ENCODE data around the gene TP73. TPM values are rescaled to one million over a fixed set of nuclear protein-coding genes. Genes with fewer than 3 reads are reported as not detected.

Gene TP73
- polyA plus RNA-seq, 12 donors = 0.56 to 9.4 (median 1.3) TPM; not detected in 2

DNA sequence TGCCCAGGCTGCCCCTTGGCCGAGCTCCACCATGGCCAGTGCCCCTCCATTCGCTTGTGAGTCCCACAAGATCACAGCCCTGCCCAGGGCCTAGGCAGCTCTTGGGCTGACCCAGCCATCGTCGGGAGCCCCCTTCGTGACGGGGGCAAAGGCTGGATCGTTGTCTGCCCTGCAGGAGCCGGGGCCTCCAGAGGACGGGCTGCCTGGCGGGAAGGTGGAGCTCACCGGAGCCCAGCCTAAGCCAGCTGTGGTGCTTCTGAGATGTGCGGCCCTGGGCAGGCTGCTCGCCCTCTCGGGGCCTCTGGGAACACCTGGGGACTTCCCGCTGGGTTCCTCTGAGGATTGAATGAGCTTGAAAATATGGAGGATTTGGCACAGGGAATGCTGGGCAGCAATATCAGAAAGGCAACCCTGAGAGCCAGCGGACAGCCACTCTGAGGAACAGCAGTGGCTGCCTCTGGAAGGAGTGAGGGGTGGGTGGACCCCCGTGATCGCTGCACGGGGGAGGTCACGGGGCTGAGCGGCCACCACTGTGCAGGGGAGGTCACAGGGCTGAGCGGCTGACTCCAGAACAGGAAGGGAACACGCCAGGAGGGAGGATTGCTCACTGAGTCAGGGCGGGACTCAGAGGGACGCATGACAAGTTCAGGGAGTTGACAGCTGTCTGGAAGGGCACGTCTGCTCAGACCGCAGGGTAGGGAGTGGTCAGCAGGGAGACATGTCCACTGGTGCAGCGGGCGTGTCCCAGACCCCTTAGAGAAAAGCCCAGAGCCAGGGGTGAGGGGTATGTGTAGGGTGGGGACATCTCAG lies 19.3 kb downstream of the TP73 start:
- no peak for DNase-seq

DNA sequence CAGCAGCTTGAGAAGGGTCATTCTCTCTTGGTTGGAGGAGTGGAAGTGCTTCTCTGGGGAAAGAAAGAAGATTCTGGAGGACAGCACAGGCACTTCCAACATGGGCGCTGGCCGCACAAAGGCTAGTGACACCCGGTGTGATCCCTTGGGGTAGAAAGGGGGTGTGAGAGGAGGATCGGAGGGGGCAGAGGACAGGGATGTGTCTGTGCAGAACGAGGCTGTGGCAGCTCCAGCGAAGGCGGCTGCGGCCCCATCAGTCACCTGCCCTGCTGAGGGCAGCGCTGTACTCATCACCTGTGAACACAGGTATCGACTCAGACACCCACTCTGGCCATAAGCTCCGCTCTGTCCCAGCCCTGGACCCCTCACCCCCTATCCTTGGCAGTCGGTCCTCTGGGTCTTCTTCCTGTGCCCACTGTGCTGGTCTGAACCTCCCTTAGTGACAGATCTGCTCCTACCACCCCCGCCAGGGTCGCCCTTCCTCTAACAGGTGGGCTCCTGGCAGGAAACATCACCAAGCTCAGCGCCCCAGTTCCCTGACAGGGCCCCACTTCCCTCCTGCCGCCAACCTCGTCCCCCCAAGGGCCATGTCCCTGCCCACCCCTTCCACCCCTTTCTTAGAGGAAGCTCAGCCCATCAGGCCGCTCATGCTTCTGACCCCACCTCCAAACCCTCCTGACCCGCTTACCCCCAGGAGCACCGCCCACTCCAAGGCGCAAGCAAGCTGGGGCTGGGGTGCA lies 20.1 kb downstream of the TP73 start:
- DNase-seq = no peak

DNA sequence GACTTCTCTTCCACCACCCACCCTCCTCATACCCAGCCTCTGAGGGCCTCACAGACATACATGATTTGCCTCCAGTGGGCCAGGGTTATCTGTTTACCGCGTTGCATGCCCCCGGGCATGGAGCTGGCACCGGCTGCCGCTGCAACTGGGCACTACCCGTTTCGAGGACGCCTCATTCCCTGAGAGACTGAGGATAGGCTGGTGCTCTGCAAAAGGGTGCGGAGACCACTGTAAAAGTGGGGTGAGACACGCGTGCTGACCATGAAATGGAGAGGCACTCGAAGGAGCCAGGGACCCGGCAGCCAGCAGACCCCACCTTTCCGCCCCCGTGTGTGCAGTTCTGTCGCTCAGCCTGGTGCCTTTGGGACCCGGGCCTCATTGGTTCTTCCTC lies 20.6 kb downstream of the TP73 start:
- no peak for DNase-seq

DNA sequence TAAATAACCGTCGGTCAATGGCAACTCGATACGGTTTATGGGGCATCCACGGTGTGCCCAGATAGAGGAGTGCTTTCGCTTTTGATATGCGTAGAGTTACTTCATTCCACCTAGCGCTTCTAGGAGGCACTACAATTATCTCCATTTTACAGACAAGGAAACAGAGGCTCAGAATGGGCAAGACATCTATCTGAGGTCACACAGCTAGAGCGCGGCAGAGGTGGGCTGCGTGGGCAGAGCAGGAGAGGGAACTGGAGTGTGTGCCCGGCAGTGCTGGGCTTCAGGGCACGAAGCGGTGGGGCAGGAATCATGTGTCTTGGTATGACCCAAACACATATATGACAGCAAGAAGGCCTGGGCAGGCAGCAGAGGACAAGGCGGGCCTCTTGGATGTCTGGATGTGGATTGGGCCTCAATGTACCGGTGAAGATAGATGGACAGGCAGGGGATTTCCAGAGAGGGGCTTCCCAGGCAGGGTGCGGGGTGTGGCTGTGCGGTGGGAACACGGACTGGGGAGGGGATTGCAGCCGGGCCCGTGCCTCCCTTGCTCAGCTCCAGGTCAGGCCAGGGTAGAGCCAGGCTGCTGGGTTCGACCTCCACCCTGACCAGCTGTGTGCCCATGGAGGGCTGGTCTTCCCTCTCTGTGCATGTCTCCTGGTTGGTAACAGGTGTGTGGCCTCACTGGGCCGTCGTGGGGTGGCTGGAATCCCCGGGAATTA lies 21.2 kb downstream of the TP73 start:
- no peak for DNase-seq

DNA sequence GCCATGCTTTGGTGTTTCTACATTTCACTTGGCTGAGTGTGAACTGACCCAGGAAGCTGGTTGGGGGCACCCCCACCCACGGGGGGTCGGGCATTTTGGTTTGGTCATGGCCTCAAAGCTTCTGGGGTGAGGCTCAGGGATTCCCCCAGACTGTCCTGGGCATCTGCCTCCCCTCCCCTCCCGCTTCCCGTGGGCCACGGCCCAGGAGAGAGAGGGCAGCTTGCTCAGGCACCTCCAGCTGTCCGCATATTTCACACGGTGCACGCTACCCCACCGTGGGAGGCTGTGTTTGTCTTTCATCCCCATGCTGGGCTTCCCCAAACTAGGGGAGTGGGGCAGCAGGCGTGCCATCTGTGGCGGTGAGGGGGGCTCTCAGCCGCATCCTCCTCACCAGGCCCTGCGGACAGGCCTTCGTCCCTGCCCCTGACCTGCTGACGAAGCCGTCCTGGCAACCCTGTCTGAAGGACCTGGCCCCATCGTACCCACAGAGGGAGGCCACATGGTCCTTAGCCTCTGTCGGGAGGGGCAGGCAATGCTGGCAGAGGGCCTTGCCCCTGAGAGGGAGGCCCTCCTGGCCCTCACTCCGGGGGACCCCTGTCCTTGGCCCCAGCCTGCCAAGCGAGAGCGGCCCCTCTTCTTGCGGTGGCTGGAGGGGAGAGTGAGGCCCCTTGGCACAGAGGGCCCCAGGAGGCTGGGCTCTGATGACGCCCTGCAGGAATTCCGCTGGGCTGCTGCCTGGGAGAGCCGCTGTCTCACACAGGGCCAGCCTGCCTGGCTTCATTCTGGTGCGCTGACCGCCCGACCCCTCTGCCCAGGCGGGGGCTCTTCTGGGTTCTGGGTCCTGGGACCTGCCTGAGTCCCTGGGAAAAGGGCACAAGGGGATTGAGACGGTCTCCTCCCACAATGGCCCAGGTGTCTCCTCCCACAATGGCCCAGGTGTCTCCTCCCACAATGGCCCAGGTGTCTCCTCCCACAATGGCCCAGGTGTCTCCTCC lies 22.1 kb downstream of the TP73 start:
- no peak for DNase-seq

GRCh38 chr1:3675436-3675835 lies 23.1 kb downstream of the TP73 start:
- DNase-seq = no peak

GRCh38 chr1:3676581-3677470 lies 24.5 kb downstream of the TP73 start:
- no peak for DNase-seq

DNA sequence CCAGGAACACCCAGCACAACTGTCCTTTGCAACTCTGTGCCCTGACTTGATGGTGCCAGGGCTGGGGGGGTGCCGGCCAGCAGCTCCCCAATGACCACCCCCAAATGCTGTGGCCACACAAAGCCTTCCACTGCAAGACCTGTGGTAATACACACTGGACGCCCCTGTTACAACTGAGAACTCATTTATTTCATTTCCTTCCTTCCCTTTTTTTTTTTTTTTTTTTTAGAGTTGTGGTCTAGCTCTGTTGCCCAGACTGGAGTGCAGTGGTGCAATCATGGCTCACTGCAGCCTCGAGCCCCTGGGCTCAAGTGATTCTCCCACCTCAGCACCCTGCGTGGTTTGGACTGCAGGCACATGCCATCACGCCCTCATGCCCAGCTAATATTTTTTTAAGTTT lies 25.2 kb downstream of the TP73 start:
- no peak for DNase-seq

GRCh38 chr1:3678361-3679097 lies 26.2 kb downstream of the TP73 start:
- no peak for DNase-seq

DNA sequence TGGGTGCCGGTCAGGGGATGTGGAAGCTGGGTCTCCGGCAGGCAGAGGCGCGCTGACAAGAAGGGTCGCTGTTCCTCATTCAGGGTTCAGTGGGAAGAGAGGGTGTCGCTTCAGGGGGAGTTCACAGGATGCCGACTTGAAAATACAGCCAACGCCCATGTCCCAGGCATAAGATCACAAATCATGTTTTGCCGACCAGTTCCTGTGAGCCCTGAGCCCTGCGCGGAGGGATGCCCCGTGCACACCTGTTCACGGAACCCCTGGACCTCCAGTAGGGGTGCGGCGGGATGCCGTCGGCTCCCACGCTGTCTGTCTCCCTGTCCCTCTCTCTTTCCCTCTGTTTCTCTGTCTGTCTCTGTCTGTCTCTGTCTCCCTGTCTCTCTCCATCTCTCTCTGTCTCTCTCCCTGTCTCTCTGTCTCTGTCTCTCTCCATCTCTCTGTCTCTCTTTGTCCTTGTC lies 26.8 kb downstream of the TP73 start:
- no peak for DNase-seq

DNA sequence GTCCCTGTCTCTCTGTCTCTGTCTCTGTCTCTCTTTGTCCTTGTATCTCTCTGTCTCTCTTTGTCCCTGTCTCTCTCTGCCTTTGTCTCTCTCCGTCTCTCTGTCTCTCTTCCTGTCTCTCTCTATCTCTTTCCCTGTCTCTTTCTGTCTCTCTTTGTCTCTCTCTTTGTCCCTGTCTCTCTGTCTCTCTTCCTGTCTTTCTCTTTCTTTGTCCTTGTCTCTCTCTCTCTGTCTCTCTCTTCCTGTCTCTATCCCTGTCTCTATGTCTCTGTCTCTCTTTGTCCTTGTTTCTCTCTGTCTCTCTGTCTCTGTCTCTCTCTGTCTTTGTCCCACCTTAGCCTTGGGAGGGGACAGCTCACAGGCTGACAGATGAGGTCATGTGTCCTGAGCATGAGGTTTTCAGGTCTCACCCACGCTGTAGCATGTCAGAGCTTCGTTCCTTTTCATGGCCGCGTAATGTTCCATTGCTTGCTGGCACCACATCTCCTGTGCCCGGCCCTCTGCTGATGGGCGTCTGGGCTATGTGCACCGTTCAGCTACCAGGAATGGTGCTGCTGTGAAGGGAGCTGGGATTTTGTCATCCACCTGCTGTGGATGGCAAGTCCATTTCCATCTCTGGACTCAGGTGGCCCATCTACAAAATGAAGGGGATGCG lies 27.6 kb downstream of the TP73 start:
- DNase-seq = no peak

- DNase-seq = no peak
Observed at GRCh38 chr1:3680488-3681230, 28.3 kb downstream of the TP73 start.

- DNase-seq = no peak
Observed at GRCh38 chr1:3681231-3681897, 29.0 kb downstream of the TP73 start.

- no peak for DNase-seq
Observed at GRCh38 chr1:3681898-3682806, 29.8 kb downstream of the TP73 start.

DNA sequence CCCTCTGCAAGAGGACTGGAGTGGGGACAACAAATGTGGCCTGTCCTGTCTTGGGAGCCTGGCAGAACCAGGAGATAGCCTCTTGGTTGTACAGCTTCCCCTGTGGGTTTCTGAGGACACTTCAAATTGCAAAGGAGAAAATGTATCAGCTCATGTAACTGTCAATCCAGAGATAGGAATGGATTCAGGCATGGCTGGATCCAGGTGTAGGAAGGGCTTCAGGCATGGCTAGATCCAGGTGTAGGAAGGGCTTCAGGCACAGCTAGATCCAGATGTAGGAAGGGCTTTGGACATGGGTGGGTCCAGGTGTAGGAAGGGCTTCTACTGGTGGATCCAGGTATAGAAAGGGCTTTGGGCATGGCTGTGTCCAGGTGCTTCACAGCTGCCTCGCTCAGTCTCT lies 30.9 kb downstream of the TP73 start:
- no peak for DNase-seq

DNA sequence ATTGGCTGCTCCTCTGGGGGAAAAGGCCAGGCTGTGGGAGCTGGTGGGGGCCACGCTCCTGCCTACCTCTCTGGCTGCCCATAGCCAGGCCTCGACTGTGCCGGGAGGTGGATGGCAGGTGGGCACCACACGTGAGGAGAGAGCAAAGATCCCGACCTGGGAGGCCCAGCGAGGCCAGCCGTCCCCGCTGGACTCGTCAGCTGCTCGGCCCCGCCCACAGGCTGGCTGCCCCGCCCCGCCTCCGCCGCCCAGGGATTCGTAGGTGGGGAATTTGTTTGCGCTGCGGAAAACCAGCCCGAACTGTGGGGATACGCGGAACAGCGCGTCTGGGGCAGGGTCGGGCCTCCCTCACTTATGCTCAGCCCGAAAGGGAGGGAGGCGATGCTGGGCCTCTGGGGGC lies 31.7 kb downstream of the TP73 start:
- no peak for DNase-seq

DNA sequence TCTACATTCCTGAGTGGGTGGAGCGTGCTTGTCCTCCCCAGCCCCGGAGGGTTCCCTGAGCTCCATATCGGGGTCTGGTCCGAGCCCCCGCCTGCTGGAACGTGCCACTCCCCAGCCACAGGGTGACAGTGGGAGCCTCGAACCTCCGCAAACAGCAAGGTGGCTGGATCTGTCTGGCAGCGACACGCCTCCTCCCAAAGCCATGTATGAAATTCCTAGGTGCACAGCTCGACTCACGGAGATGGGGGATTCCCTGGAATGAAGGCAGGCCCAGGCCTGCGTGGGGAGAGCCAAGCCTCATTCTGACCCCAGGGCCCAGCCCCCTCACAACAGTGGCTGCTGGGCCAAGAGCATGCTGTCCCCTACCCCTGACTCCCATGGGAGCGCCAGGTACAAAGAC lies 32.9 kb downstream of the TP73 start:
- DNase-seq = no peak

Measured in muscle of arm (tissue), 12 donors.